GM13976 (cell line): ENCODE data around the gene RABAC1.

Source experiments
- DNase-seq: peaks from one replicate; pipeline ENCODE4 v3.0.0; 2012; ENCODE audit warnings: low spot score
- CTCF ChIP-seq: IDR thresholded peaks from 2 replicates; pipeline ENCODE4 v1.5.1; 2012; ENCODE audit warnings: borderline replicate concordance, mild to moderate bottlenecking; ENCODE audit not compliant: insufficient read depth; ENCODE audit errors: extremely low read depth, missing control alignments, control extremely low read depth
- in situ Hi-C: fragments of 300-500 bp; cut with MboI; formaldehyde crosslinking; loops from one replicate; pipeline ENCODE4 v1.12.0; 2022; ENCODE audit warnings: low sequenced_read_pairs, mixed read lengths, inconsistent platforms; ENCODE audit not compliant: unreplicated experiment

RABAC1 gene

GRCh38 chr19:41909706-41910105 is 49.4 kb downstream of the RABAC1 start:
- no peak for DNase-seq
- in situ Hi-C loops: no loop called here
- no peak for TF ChIP-seq CTCF

GRCh38 chr19:41908724-41909464 is 50.2 kb downstream of the RABAC1 start:
- DNase-seq: no peak
- in situ Hi-C loops: no loop called here
- TF ChIP-seq CTCF: no peak

- DNase-seq: no peak
- in situ Hi-C loops: no loop called here
- TF ChIP-seq CTCF: no peak
Observed at GRCh38 chr19:41907994-41908615, 51.0 kb downstream of the RABAC1 start.

DNA sequence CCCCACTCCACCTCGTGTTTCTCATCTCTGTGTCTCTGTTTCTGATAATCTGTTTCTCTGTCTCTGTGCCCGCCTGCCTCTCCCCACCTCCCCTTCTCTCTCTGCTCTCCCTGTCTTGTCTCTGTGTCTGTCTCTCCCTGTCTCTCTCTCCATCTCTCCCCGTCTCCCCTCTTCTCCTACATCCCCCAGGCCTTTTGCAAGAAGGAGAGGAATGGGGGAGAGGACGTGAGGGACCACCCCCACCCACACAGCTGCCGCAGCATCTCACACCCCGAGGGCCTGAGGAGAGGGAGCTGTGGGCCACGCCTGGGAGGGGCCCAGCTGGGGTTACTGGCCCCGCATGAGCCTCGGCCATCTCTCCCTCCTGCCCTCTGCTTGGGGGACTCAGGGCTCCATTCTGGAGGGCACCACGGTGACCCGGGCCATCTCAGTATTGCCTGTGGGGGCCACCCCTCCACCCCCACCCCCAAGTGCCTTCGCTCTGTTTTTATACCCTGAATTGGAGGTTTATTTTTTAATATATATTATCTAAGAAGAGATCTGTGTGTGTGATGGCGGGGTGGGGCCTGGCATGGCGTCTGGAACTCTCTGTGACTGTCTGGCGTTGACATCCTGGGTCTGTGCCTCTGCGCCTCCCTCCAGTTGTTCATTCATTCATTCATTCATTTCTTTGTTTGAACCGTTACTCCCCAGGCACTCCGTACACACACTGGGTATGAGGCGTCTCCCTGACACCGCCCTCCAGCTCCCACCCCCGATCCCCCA is 52.0 kb downstream of the RABAC1 start:
- in situ Hi-C loops: no loop called here
- TF ChIP-seq CTCF: no peak
- DNase-seq: no peak
